ENCODE results near the gene NABP2. TPM values are rescaled to one million over a fixed set of nuclear protein-coding genes. Genes with fewer than 3 reads are reported as not detected.

The NABP2 gene
- total and polyA plus RNA-seq, 10 of the 15 experiments (the other 5 are each of a cell fraction or from before 2014, with no cell fraction given): 20.7 to 97.9 (median 60.9) TPM

- TF ChIP-seq STAT3 (IDR thresholded peaks at IDR 0.05; ENCODE audit: low read depth, low read length): no peak
- peak; percentile 67 for TF ChIP-seq SMAD1 (IDR thresholded peaks at IDR 0.05; ENCODE audit: low read depth, partially characterized antibody)
- peak; percentile 80 for TF ChIP-seq GABPA (IDR thresholded peaks at IDR 0.05; ENCODE audit: low read depth)
- no peak for TF ChIP-seq MEF2A (IDR thresholded peaks at IDR 0.05; ENCODE audit: insufficient read depth, low read depth, low read length)
- no peak for TF ChIP-seq PKNOX1 (IDR thresholded peaks at IDR 0.05)
- peak; percentile 84 for TF ChIP-seq CREM (IDR thresholded peaks at IDR 0.05; ENCODE audit: low read depth)
- TF ChIP-seq YY1 (IDR thresholded peaks at IDR 0.05; ENCODE audit: low read depth, low read length): no peak
- TF ChIP-seq SRF (IDR thresholded peaks at IDR 0.05; ENCODE audit: low read depth in 2 of 2, low read length in 2 of 2): no peak
- TF ChIP-seq RB1 (IDR thresholded peaks at IDR 0.05; ENCODE audit: borderline replicate concordance): no peak
- no peak for TF ChIP-seq PAX8 (IDR thresholded peaks at IDR 0.05)
- TF ChIP-seq TCF7 (IDR thresholded peaks at IDR 0.05; ENCODE audit: borderline replicate concordance): no peak
- no peak for TF ChIP-seq HDAC6 (IDR thresholded peaks at IDR 0.05; ENCODE audit: unreplicated experiment)
- TF ChIP-seq FOS (IDR thresholded peaks at IDR 0.05; ENCODE audit: borderline replicate concordance, extremely low read depth, insufficient read length): no peak
- TF ChIP-seq TARDBP (IDR thresholded peaks at IDR 0.05; ENCODE audit: borderline replicate concordance): no peak
- peak; percentile 58; the same call in 1 of the 2 replicates for TF ChIP-seq TAF1 (IDR thresholded peaks at IDR 0.05; ENCODE audit: borderline replicate concordance, low read depth, low read length)
- TF ChIP-seq STAT1 (conservative IDR thresholded peaks at IDR 0.05): no peak
- no peak for TF ChIP-seq FOXK2 (IDR thresholded peaks at IDR 0.05)
- TF ChIP-seq RCOR1 (conservative IDR thresholded peaks at IDR 0.05; ENCODE audit: low read depth, low read length): no peak
- TF ChIP-seq IRF3 (IDR thresholded peaks at IDR 0.05): no peak
- TF ChIP-seq MAX (IDR thresholded peaks at IDR 0.05; ENCODE audit: low read depth, low read length): no peak
- TF ChIP-seq TCF12 (IDR thresholded peaks at IDR 0.05; ENCODE audit: low read depth, low read length): no peak
- no peak for TF ChIP-seq ATF2 (IDR thresholded peaks at IDR 0.05; ENCODE audit: low read length)
- peak; percentile 85; the same call in 1 of the 2 replicates for TF ChIP-seq ZBTB40 (IDR thresholded peaks at IDR 0.05; ENCODE audit: borderline replicate concordance)
Observed at GRCh38 chr12:56221757-56222530, 2.2 kb upstream of the NABP2 start, which contains the start of gene RNF41 (continued).

Data from GM12878 (cell line).